Inflammatory macrophage treated with lipopolysaccharide for 4 hours (primary cell): ENCODE measurements around the gene FAM25C.
A peak's percentile ranks its signal among the peaks of the same experiment; 100 is the strongest.

Experiments
- DNase-seq: peaks from one replicate; pipeline ENCODE4 v3.0.0-alpha.2; 2020

Gene FAM25C

GRCh38 chr10:47947424-47947823 lies 52.2 kb downstream of the FAM25C start:
- peak; percentile 35 for DNase-seq
